ENCODE measurements around the gene GLUD1.
"Not testable (repeated sequence)": the region's sequence is repeated elsewhere in the genome, so short reads cannot be mapped to it uniquely, and the experiment has no call there.

Gene GLUD1

DNA sequence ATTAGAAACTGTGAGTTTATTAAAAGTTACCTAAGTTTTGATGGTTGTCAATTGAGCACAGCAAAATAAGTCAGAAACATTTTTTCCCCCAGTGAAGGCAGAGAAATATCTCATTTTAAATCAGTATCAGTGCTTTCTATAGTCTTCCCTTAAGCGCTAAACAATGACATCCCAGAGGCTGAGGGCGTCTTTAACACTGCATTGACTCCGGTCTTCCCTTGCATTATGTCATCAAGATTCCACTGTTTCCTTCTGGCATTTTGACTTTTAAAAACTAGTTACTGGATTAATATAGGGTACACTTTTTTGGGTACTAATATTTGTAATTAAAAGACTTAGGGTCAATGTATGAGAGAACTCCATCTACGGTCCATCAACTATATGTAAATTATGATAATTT, 3.9 kb downstream of the GLUD1 start:
- no peak for DNase-seq (ENCODE audit: low read depth in 2 of 2)

DNA sequence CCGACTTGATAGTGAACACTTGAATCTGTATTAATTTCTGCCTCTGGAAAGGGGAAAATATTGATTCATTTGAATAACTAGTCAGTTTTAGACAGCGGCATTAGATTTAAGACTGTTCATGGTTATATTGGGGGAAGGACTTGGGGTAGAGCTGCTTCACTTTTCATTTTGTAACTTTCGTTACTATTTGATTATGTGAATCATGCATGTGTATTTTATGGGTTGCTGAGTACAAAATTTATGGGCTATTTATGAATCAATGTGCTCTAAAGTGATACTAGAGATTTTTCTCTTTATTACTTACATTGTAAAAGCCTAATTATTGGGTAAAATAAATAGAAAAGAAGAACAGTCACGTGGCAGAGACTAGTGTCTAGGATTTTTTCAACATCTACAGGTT, 4.9 kb downstream of the GLUD1 start:
- DNase-seq (ENCODE audit: low read depth in 2 of 2), result no peak

DNA sequence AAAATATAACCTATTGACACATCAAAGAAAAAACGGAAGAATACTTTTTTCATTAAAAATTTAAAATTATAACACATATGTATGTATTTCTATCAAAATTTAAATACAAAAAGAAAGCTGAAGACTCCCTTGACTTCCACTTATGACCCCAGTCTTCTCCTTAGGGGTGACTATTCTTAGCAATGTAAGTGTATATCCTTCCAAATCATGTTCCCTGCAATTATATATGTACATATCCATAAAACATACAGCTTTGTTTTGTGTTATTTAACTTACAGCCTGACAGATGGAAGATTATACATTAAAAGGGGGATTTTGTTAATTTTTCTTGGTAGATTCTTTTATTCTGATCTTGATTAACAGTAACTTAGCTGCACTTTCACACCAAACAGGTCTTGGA, 9.1 kb downstream of the GLUD1 start:
- no peak for DNase-seq (ENCODE audit: low read depth in 2 of 2)

DNA sequence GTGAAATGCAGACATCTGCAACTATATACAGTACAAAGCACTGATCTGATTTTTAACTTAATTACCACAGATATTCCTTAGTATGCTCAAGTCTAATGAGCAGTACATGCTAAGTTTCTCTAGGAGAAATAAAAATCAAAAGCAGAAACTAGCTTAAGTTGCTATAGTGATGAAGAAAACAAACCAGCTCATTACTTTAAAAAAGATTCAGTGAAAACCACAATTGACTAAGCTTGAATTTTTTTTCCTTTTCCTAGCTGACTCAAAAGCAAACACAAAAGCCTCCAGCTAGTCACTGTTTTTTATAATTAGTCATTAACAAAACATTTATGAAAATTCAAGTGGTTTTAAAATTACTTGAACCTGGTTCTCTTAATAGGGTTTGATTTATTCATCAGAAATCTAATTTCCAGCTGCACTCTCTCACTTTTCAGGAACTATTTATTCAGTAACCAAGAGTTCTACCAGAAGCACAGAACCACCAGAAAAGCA, 10.3 kb downstream of the GLUD1 start:
- not testable (repeated sequence) for DNase-seq (ENCODE audit: low read depth in 2 of 2)

DNA sequence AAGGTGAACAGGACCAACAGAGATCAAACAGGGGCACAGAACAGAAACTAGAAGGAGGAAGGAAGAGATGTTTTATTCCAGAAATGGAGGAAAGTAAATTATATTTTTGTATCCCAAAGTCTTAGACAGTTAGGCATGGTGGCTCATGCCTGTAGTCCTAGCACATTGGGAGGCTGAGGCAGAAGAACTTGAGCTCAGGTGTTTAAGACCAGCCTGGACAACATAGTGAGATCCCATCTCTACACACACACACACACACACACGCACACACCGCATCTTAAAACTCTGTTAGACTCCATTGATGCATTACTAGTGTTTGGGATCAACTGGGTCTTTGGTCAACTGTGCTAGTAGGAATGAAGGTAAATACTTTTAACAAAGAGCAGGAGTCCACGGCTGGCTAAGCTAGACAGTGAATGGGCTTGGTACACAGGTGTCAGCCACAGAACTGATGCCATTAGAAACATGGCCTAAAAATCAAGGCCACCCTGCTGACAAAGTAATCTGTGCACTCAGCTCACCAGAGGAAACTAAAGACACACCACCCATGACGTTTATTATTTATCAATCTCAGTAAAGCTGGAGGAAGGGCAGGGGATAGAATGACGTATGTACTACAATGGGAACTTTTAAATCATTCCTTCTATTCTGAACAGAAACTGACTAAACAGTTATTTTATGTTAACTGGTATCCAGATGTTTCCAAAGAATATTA, 10.9 kb downstream of the GLUD1 start:
- DNase-seq (ENCODE audit: low read depth in 2 of 2), result not testable (repeated sequence)

DNA sequence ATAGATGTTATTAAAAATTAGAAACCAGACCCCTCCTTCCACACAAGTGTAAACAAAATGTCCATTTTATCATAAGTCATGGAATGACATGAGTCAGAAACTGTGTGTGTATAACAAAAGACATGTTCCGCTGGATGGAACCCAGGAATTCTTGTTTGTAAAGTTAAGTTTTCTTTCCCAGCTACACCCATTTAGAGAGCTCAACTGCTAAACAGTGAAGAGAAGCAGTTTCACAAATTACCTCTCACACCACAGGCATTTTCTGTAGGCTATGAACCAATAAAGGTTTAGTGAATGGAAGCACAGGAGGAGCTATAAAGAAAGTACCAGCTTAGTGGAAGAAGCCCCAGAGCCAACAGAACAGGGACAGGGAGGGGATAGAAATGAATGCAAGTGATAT, 12.4 kb downstream of the GLUD1 start:
- DNase-seq (ENCODE audit: low read depth in 2 of 2), result not testable (repeated sequence)

DNA sequence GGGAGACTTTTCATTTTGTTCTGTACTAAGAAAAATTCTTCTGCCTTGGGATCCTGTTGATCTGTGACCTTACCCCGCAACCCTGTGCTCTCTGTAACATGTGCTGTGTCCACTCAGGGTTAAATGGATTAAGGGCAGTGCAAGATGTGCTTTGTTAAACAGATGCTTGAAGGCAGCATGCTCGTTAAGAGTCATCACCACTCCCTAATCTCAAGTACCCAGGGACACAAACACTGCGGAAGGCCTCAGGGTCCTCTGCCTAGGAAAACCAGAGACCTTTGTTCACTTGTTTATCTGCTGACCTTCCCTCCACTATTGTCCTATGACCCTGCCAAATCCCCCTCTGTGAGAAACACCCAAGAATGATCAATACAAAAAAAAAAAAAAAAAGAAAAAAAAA, 13.1 kb downstream of the GLUD1 start:
- not testable (repeated sequence) for DNase-seq (ENCODE audit: low read depth in 2 of 2)

DNA sequence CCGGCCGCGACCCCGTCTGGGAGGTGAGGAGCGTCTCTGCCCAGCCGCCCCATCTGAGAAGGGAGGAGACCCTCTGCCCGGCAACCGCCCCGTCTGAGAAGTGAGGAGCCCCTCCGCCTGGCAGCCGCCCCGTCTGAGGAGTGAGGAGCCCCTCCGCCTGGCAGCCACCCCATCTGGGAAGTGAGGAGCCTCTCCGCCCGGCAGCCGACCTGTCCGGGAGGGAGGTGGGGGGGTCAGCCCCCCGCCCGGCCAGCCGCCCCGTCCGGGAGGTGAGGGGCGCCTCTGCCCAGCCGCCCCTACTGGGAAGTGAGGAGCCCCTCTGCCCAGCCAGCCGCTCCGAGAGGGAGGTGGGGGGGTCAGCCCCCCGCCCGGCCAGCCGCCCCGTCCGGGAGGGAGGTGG, 14.0 kb downstream of the GLUD1 start:
- DNase-seq (ENCODE audit: low read depth in 2 of 2), result not testable (repeated sequence)

DNA sequence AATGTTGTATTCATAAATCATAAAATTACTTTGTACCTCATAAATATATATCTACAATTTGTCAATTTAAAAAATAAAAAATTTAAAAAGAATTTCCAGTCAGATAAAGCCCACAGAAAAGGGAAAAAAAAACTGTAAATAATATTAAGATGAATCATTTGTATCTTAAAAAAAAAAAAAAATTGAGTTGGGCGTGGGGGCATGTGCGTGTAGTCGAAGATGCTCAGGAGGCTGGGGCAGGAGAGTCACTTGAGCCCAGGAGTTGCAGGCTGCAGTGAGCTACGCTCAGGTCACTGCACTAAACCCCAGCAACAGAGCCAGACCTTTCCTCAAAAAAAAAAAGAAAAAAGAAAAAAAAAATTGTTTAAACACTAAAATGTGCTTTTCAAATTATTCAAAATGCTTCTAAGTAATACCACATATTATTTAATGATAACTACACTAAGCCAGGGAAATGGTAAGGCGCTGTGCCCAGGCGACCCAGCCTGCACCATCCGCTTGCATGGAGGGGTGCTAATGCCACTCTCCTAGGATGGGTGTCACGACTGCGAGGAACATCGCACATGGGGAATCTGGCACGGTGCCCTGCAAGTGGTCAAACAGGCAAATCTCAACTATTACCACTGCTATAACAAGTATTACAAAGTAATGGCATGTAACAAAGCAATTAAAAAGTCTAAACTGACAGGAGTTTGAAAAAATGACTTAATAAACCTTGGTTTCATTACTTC, 15.4 kb downstream of the GLUD1 start:
- no peak for DNase-seq (ENCODE audit: low read depth in 2 of 2)

DNA sequence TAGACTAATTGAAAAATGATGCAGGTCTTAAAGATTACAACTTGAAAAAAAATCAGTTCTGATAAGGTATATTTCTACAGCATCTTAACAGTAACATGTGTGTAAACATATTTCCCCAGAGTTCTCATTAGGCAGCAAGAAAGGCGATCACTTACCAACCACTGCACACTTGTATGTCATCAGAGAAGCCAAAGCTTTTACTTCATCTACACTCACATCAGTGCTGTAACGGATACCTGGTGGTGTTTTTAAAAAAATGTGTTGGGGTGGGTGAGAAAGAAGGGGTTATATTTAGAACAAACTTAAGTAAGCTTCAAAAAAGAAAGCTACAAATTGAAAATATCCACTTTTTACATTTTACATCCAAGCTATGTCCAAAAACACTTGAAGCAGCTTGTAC, 18.2 kb downstream of the GLUD1 start:
- not testable (repeated sequence) for DNase-seq (ENCODE audit: low read depth in 2 of 2)

DNA sequence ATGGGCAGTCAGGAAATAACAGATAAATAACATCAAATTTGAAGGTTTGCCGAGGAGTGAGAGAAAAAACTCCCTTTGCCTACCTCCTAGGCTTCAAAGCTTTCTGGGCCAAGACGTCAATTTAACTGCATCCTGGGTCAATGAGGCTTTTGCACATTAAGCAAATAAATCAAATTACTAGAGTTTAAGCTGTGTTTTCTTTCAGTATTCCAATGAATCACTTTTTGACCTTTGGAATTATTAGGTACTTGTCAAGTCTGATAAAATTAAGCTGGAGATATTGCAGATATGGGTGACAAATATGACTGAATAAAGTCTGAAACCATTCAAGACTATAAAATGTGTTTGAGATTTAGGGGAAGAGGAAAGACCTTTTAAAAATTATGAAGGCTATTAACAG, 22.2 kb downstream of the GLUD1 start:
- DNase-seq (ENCODE audit: low read depth in 2 of 2), result no peak

DNA sequence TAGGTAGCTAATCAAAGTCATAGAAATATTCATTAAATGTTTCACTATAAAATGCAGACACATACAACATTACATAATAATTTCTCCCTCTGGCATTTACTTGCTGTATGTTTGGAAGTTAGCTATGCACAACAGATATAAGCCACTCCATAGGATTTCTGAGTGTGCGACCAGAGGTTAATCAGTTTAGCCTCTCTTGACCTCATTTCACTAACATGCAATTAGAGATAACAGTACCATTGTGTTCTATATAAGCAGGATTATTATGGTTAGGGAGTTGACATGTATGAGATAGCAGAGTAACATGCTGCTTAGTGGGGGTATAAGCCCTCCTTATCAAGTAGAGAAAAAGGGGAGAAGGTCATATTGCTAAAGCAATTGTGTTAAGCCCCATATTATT, 26.4 kb downstream of the GLUD1 start:
- no peak for DNase-seq (ENCODE audit: low read depth in 2 of 2)

DNA sequence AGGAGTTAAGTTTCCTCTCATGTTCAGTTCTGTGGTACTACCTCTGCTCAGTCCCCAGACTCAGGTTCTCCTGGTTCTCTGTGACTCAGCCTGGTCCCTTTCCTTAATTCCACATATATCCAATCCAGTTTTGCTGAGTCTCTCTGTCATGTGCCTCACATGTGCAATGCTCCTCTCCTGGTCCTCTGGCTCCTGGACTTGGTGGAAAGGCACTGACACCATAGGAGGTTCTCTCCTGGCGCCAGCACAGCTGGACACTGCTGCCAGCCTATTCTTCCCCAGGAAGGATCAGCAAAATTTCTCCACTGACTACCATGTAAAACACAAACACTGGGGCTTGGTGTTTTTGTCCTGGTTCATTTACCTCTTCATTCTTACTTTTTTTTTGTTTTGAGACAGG, 27.8 kb downstream of the GLUD1 start:
- DNase-seq (ENCODE audit: low read depth in 2 of 2), result no peak

DNA sequence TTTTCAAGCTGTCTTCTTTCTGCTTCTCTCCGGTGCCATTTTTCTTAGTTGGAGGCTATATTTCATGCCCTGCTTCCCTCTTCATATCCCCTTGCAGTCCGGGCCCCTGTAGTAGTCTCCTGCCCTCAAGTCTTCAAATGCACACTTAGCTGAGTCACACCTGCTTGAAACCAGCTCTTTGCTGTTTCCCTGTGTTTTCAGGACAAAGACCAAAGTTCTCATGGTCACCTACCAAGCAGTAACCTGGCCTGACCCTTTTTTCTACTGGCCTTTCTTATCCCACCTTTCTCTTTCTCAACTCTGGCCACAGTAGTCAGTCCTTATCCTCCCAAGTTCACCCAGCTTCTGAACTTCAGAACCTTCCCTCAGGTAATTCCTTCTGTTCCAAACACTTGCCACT, 28.5 kb downstream of the GLUD1 start:
- no peak for DNase-seq (ENCODE audit: low read depth in 2 of 2)

DNA sequence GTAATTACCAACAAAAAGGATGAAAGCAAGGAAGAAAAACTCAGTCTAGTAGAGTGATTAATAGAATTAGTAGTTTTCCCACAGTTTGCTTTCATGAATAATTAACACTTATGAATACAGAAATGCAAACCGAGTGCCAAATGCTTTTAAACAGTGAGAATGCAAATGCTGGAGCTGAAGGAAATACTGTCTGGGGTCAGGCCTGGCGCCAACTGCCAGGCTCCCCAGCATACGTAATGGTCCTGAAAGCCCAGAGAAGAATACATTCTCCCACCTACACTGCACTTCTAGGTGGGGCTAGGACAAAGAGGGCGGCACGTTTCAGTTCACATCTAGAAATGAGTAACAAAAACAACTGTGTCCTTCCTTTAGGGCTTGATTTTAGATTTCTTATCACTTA, 30.0 kb downstream of the GLUD1 start:
- DNase-seq (ENCODE audit: low read depth in 2 of 2), result no peak

DNA sequence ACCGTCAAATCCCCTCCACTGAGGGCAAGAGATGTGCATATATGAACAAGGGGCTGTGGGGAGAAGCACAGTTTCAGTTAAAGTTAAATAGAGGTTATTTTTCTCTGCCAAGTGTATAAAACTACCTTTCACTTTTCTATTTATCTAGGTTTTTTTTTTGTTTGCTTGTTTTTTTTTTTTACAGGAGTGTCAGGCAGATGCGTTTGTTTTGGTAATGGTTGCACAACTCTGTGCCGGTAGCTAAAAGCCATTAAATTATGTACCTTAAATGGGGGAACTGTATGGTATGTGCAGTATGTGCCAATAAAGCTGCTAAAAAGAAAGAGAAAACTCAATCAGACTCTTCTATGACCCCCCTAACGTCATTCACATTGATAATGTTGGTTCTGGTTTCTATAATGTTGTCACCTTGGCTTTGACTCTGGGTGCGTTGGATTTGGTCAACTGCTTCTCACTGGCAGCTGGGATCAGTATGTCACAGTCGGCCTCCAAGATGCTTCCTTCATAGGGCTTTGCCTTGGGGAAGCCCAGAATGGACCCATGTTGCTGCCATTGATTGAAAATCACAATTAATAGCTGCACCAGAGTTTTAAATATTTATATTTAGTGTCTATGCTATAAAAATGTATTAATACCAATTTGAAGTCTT, 34.2 kb downstream of the GLUD1 start:
- DNase-seq (ENCODE audit: low read depth in 2 of 2), result no peak

DNA sequence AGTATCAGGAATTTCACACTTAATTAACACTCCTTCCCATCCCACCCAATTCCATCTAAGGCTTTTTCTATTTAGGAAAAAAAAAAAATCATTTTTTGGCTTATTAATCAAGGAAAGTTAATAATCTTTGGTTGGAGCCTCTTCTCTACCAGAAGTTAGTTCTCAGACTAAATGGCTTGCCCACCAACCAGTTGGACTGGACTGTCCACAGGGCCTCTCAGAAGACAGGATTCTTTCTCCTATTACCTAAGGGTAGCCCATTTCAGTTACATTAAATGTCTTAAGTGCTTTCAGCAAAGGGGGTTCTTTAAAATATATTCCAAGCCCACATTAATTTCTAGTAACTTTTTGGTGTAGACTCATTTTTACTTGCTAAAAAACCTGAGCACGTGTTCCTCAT, 35.2 kb downstream of the GLUD1 start:
- DNase-seq (ENCODE audit: low read depth in 2 of 2), result no peak

DNA sequence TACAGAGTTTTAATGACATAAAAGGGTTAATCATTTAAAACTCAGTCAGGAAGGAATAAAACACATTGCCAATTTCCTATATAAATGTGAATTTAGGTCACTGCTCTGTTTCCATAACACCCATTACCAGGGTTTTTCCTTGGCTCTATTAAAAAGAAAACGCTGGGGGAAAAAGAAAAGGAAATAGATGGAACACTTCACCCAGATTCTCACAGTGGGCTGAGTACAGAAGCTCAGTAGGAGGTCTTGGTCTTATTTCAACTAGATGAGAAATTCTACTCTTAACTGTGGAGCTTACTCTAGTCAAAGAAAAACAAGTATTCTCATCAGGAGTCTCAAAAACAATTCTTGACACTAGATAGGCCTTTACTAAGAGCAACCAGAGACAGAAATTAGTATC, 36.5 kb downstream of the GLUD1 start:
- DNase-seq (ENCODE audit: low read depth in 2 of 2), result no peak

DNA sequence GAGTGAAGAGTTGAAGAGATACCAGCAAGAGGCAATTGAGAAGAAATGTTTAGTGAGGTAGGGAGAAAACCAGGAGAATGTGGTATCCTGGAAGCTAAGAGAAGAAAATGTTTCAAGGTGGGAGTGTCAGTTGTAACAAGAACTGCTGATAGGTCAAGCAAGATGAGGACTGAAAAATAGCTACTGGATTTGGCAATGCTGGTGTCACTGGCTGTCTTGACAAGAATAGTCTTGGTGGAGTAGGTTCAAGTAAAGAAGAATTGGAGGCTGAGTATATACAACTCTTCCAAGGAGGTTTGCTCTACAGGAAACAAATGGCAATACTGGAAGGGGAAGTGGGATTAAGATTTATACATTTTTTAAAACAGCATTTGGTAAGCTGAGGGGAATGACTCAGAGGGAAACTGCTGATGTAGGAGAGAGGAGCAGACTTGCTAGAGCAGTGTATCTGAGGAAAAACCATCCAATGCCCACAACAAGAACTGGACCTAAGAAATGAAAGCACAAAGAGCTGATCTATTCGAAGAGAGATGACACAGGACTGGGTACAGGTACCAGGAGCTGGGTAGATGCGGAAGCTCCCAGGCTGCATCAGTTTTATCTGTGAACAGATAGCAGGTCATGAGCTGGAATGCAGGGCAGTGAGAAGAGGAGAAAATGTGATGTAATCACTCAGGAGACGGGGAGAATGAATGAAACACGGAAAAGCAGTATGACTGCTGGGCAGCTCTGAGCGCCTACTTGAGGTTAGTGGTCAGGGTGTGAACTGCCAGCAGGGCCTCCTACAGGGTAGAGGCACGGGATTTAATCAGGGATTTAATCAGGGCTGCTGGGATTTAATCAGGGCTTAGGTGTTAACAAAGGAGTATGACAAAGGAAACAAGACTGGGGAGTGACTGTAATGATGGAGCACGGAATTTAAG, 40.0 kb downstream of the GLUD1 start:
- DNase-seq (ENCODE audit: low read depth in 2 of 2), result no peak

DNA sequence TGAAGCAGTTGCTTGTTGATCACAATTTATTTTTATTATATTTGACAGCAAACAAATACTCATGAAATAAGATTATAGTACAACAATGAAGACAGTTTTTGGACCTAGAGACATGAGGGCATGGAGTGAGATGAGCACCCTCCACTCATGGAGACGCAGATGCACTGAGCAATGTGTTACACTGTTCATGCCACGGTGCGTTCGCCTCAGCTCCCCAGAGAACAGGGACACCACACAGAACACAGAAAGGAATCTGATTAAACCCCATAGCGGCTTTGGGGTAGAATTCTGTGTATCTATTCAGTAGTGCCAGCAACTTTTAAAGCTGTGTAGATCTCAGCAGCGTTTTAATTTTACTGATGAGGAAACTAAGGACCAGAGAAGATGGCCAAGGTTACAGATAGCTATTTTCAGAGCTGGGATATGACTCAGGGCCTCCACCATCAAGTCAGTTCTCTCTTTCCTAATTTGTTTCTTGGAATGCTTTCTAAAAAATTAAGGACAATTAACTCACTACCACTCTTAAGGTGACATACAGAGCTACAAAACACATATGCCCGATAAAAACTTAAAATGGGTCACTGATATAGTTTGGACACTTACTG, 41.0 kb downstream of the GLUD1 start:
- no peak for DNase-seq (ENCODE audit: low read depth in 2 of 2)

DNA sequence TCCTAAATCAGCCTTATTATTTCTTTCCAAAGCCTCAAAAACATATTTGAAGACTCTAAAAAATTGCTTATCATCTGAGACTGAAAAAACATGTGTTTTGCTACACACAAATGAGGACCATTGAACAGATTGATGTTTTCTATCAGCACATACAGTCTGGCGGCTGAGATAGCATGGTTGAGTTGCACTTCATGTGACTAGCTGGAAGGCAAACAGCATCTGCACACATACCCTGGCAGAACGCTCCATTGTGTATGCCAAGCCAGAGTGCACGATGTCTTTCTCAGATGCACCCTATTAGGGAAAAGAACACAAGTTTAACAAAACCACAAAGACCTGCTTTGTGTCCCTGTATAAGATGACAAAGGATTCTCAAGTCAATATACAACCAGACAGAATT, 41.5 kb downstream of the GLUD1 start:
- no peak for DNase-seq (ENCODE audit: low read depth in 2 of 2)

All from stimulated activated CD8-positive, alpha-beta memory T cell treated with anti-CD3 and anti-CD28 coated beads, Interleukin-15, amount 100 ng/mL, for 4 hours (primary cell).